Effector memory CD4-positive, alpha-beta T cell (primary cell): ENCODE results near the gene RBMS3.

ENCODE experiments used
- DNase-seq, 3 donors: peaks; one replicate each; pipeline ENCODE4 v3.0.0-alpha.2; 2020
- H3K27ac ChIP-seq: 2 replicates; pipeline ENCODE4 v1.7.0; 2013; ENCODE audit warnings: mild to moderate bottlenecking, low read length, moderate library complexity; ENCODE audit not compliant: insufficient read depth, poor library complexity, severe bottlenecking
- H3K27me3 ChIP-seq: replicated peaks from 2 replicates; pipeline ENCODE4 v1.7.0; 2013; ENCODE audit warnings: mild to moderate bottlenecking, low read length; ENCODE audit not compliant: insufficient read depth, control insufficient read depth, poor library complexity, severe bottlenecking
- H3K36me3 ChIP-seq: 2 replicates; pipeline ENCODE4 v1.7.0; 2013; ENCODE audit warnings: mild to moderate bottlenecking, low read length, moderate library complexity; ENCODE audit not compliant: control insufficient read depth, insufficient read depth
- H3K4me1 ChIP-seq: 2 replicates; pipeline ENCODE4 v1.7.0; 2013; ENCODE audit warnings: low read length, mild to moderate bottlenecking; ENCODE audit not compliant: control insufficient read depth, insufficient read depth, poor library complexity, severe bottlenecking
- H3K4me3 ChIP-seq: 2 replicates; pipeline ENCODE4 v1.7.0; 2013; ENCODE audit warnings: low read length, low read depth, mild to moderate bottlenecking; ENCODE audit not compliant: insufficient read depth, poor library complexity, severe bottlenecking
- H3K9me3 ChIP-seq: 2 replicates; pipeline ENCODE4 v1.7.0; 2013; ENCODE audit warnings: mild to moderate bottlenecking, low read length, moderate library complexity; ENCODE audit not compliant: control insufficient read depth

The RBMS3 gene

GRCh38 chr3:29611252-29611651 lies 330.4 kb downstream of the RBMS3 start:
- no peak for DNase-seq
- no peaks in the 10 kb centered on the region for H3K36me3 ChIP-seq
- H3K9me3 ChIP-seq, result no peaks in the 10 kb centered on the region
- no peaks in the 10 kb centered on the region for H3K4me1 ChIP-seq
- H3K4me3 ChIP-seq, result no peak overlapping the region
- no peaks in the 10 kb centered on the region for H3K27me3 ChIP-seq
- no peak overlapping the region for H3K27ac ChIP-seq

GRCh38 chr3:29612536-29612935 lies 331.7 kb downstream of the RBMS3 start:
- H3K4me3 ChIP-seq, result no peak overlapping the region
- H3K4me1 ChIP-seq, result no peaks in the 10 kb centered on the region
- H3K27ac ChIP-seq, result no peak overlapping the region
- DNase-seq, result no peak
- no peaks in the 10 kb centered on the region for H3K9me3 ChIP-seq
- no peaks in the 10 kb centered on the region for H3K36me3 ChIP-seq
- H3K27me3 ChIP-seq, result no peaks in the 10 kb centered on the region

GRCh38 chr3:29614954-29615353 lies 334.1 kb downstream of the RBMS3 start:
- no peak for DNase-seq
- Histone ChIP-seq H3K27me3 (no peaks in the 10 kb centered on the region), H3K4me3 (no peak overlapping the region), H3K36me3 (no peaks in the 10 kb centered on the region), H3K9me3 (no peaks in the 10 kb centered on the region), H3K4me1 (no peaks in the 10 kb centered on the region), H3K27ac (no peak overlapping the region)

GRCh38 chr3:29618395-29619282 lies 337.8 kb downstream of the RBMS3 start:
- no peaks in the 10 kb centered on the region for H3K27me3 ChIP-seq
- no peaks in the 10 kb centered on the region for H3K4me1 ChIP-seq
- no peak for DNase-seq
- no peak overlapping the region for H3K4me3 ChIP-seq
- H3K36me3 ChIP-seq, result no peaks in the 10 kb centered on the region
- H3K9me3 ChIP-seq, result no peaks in the 10 kb centered on the region
- no peak overlapping the region for H3K27ac ChIP-seq

- Histone ChIP-seq H3K4me1 (no peaks in the 10 kb centered on the region), H3K4me3 (no peak overlapping the region), H3K27me3 (no peaks in the 10 kb centered on the region), H3K9me3 (no peaks in the 10 kb centered on the region), H3K36me3 (no peaks in the 10 kb centered on the region), H3K27ac (no peak overlapping the region)
- no peak for DNase-seq
These were observed 338.8 kb downstream of the RBMS3 start for GRCh38 chr3:29619676-29620075.

GRCh38 chr3:29627136-29628117 lies 346.6 kb downstream of the RBMS3 start:
- H3K27me3 ChIP-seq, result no peaks in the 10 kb centered on the region
- H3K9me3 ChIP-seq, result no peaks in the 10 kb centered on the region
- H3K36me3 ChIP-seq, result no peaks in the 10 kb centered on the region
- H3K4me3 ChIP-seq, result no peak overlapping the region
- no peak overlapping the region for H3K27ac ChIP-seq
- no peaks in the 10 kb centered on the region for H3K4me1 ChIP-seq
- no peak for DNase-seq

GRCh38 chr3:29628795-29629194 lies 347.9 kb downstream of the RBMS3 start:
- H3K9me3 ChIP-seq, result no peaks in the 10 kb centered on the region
- H3K4me3 ChIP-seq, result no peak overlapping the region
- no peaks in the 10 kb centered on the region for H3K27me3 ChIP-seq
- H3K27ac ChIP-seq, result no peak overlapping the region
- no peak for DNase-seq
- no peaks in the 10 kb centered on the region for H3K36me3 ChIP-seq
- H3K4me1 ChIP-seq, result no peaks in the 10 kb centered on the region

- no peaks in the 10 kb centered on the region for H3K36me3 ChIP-seq
- no peaks in the 10 kb centered on the region for H3K27me3 ChIP-seq
- H3K4me1 ChIP-seq, result no peaks in the 10 kb centered on the region
- H3K9me3 ChIP-seq, result no peaks in the 10 kb centered on the region
- no peak overlapping the region for H3K27ac ChIP-seq
- H3K4me3 ChIP-seq, result no peak overlapping the region
- no peak for DNase-seq
These were observed 355.0 kb downstream of the RBMS3 start for GRCh38 chr3:29635888-29636287.

GRCh38 chr3:29637068-29637467 lies 356.2 kb downstream of the RBMS3 start:
- no peaks in the 10 kb centered on the region for H3K36me3 ChIP-seq
- no peak for DNase-seq
- H3K9me3 ChIP-seq, result no peaks in the 10 kb centered on the region
- H3K4me3 ChIP-seq, result no peak overlapping the region
- no peaks in the 10 kb centered on the region for H3K4me1 ChIP-seq
- no peaks in the 10 kb centered on the region for H3K27me3 ChIP-seq
- H3K27ac ChIP-seq, result no peak overlapping the region
